HEK293T (cell line): ENCODE measurements around the gene MTG2.

Source experiments
- CTCF ChIA-PET: fragments of 350-600 bp; formaldehyde crosslinking; extraction: SDS; loops from one replicate; lab custom pipeline; 2021; ENCODE audit warnings: antibody characterized with exemption, inconsistent platforms; lab: Yijun Ruan, JAX
- POLR2A ChIA-PET: fragments of 350-600 bp; formaldehyde crosslinking; extraction: SDS; loops from one replicate; lab custom pipeline; 2020; ENCODE audit warnings: antibody characterized with exemption, inconsistent platforms; lab: Yijun Ruan, JAX
- DNase-seq: peaks from one replicate; pipeline ENCODE4 v3.0.0; 2012; ENCODE audit warnings: mixed read lengths; ENCODE audit errors: extremely low spot score
- ARNT ChIP-seq: fragments of 450-650 bp; IDR thresholded peaks from 2 replicates; pipeline ENCODE4 v1.6.1; 2017; ENCODE audit warnings: mild to moderate bottlenecking
- BHLHE40 ChIP-seq: fragments of 450-650 bp; IDR thresholded peaks from 2 replicates; pipeline ENCODE4 v1.6.1; 2016; ENCODE audit warnings: mild to moderate bottlenecking, moderate library complexity, borderline replicate concordance
- CTBP1 ChIP-seq: fragments of 450-650 bp; IDR thresholded peaks from 2 replicates; pipeline ENCODE4 v1.6.1; 2016; ENCODE audit warnings: borderline replicate concordance
- ELF4 ChIP-seq: fragments of 450-650 bp; IDR thresholded peaks from 2 replicates; pipeline ENCODE4 v1.6.1; 2017; ENCODE audit warnings: antibody characterized with exemption
- FOXA1 ChIP-seq: fragments of 450-650 bp; IDR thresholded peaks from 2 replicates; pipeline ENCODE4 v1.6.1; 2016; ENCODE audit warnings: mild to moderate bottlenecking
- FOXK2 ChIP-seq: fragments of 450-650 bp; IDR thresholded peaks from 2 replicates; pipeline ENCODE4 v1.6.1; 2016; ENCODE audit warnings: mild to moderate bottlenecking
- FOXM1 ChIP-seq: fragments of 450-650 bp; IDR thresholded peaks from 2 replicates; pipeline ENCODE4 v1.6.1; 2017; ENCODE audit warnings: mild to moderate bottlenecking, borderline replicate concordance
- HDGF ChIP-seq: fragments of 450-650 bp; IDR thresholded peaks from 2 replicates; pipeline ENCODE4 v1.6.1; 2017; ENCODE audit warnings: antibody characterized with exemption, borderline replicate concordance
- L3MBTL2 ChIP-seq: fragments of 450-650 bp; conservative IDR thresholded peaks from 2 replicates; pipeline ENCODE4 v1.6.1; 2016; ENCODE audit warnings: mild to moderate bottlenecking
- LEF1 ChIP-seq: fragments of 450-650 bp; IDR thresholded peaks from 2 replicates; pipeline ENCODE4 v1.6.1; 2017; ENCODE audit warnings: mild to moderate bottlenecking, borderline replicate concordance
- NFRKB ChIP-seq: fragments of 450-650 bp; IDR thresholded peaks from 2 replicates; pipeline ENCODE4 v1.6.1; 2016; ENCODE audit warnings: mild to moderate bottlenecking, moderate library complexity
- PKNOX1 ChIP-seq: fragments of 450-650 bp; IDR thresholded peaks from 2 replicates; pipeline ENCODE4 v1.6.1; 2016
- SP1 ChIP-seq: fragments of 450-650 bp; IDR thresholded peaks from 2 replicates; pipeline ENCODE4 v1.6.1; 2017
- SUZ12 ChIP-seq: fragments of 450-650 bp; IDR thresholded peaks from 2 replicates; pipeline ENCODE4 v1.6.1; 2016; ENCODE audit warnings: mild to moderate bottlenecking
- TARDBP ChIP-seq: fragments of 450-650 bp; IDR thresholded peaks from 2 replicates; pipeline ENCODE4 v1.6.1; 2016
- ZNF384 ChIP-seq: fragments of 450-650 bp; IDR thresholded peaks from 2 replicates; pipeline ENCODE4 v1.6.1; 2016

Gene MTG2

GRCh38 chr20:62163986-62164762 is 18.7 kb upstream of the MTG2 start:
- DNase-seq: no peak
- ChIA-PET CTCF (no interaction called here), POLR2A (no interaction called here)
- no peak for TF ChIP-seq ZNF384
- TF ChIP-seq FOXA1: no peak
- TF ChIP-seq HDGF: no peak

GRCh38 chr20:62164879-62165761 is 17.7 kb upstream of the MTG2 start:
- CTCF ChIA-PET: interaction anchor here (2.5 kb wide), 1 partner anchor 9 kb away, joined by 12 read pairs; no protein-coding TSS in a partner anchor
- POLR2A ChIA-PET: interaction anchor here (1.6 kb wide), 1 partner anchor 154 kb away, joined by 4 read pairs; no protein-coding TSS in a partner anchor

GRCh38 chr20:62165762-62166399 is 16.9 kb upstream of the MTG2 start:
- DNase-seq: peak; percentile 75
- TF ChIP-seq TARDBP: no peak
- no peak for TF ChIP-seq CTBP1
- no peak for TF ChIP-seq FOXK2
- TF ChIP-seq L3MBTL2: peak; percentile 50
- no peak for TF ChIP-seq SP1
- TF ChIP-seq PKNOX1: no peak
- POLR2A ChIA-PET: interaction anchor here (0.8 to 1.6 kb wide), 3 partner anchors 30 to 155 kb away, joined by 3 to 4 read pairs (median 3); no protein-coding TSS in a partner anchor
- CTCF ChIA-PET: interaction anchor here (2.5 kb wide), 1 partner anchor 10 kb away, joined by 12 read pairs; no protein-coding TSS in a partner anchor

More at GRCh38 chr20:62164879-62165761, 17.7 kb upstream of the MTG2 start:
- TF ChIP-seq CTBP1 (no peak), ELF4 (no peak), HDGF (no peak), BHLHE40 (no peak), ARNT (no peak), PKNOX1 (no peak), FOXK2 (no peak), ZNF384 (no peak), L3MBTL2 (no peak), TARDBP (no peak), NFRKB (no peak)
- no peak for DNase-seq

- no peak for DNase-seq
- CTCF ChIA-PET: interaction anchor here (2.5 kb wide), 1 partner anchor 11 kb away, joined by 12 read pairs; no protein-coding TSS in a partner anchor
- TF ChIP-seq SUZ12 (no peak), PKNOX1 (no peak), BHLHE40 (no peak), TARDBP (no peak), HDGF (no peak), SP1 (no peak), FOXM1 (no peak), LEF1 (no peak), FOXK2 (no peak), CTBP1 (no peak), FOXA1 (no peak), L3MBTL2 (no peak), ZNF384 (no peak), NFRKB (no peak), ARNT (no peak), ELF4 (no peak)
- POLR2A ChIA-PET: interaction anchor here (1.3 kb wide), 1 partner anchor 32 kb away, joined by 3 read pairs; no protein-coding TSS in a partner anchor
Observed at GRCh38 chr20:62167474-62167873, 15.4 kb upstream of the MTG2 start.

GRCh38 chr20:62168061-62168460 is 14.8 kb upstream of the MTG2 start:
- DNase-seq: no peak
- TF ChIP-seq FOXM1: no peak
- ChIA-PET CTCF (no interaction called here), POLR2A (no interaction called here)
